Measurements from ENCODE around the gene ZNF24.

Gene ZNF24

GRCh38 chr18:35352778-35353177, 8.6 kb upstream of the ZNF24 start:
- DNase-seq: no peak

- no peak for DNase-seq
These were observed 8.1 kb upstream of the ZNF24 start for GRCh38 chr18:35352283-35352682.

GRCh38 chr18:35348001-35348400, 3.8 kb upstream of the ZNF24 start:
- no peak for DNase-seq

- no peak for DNase-seq
These were observed 1.7 kb upstream of the ZNF24 start for GRCh38 chr18:35345950-35346349.

- DNase-seq: no peak
These were observed 1.3 kb upstream of the ZNF24 start for GRCh38 chr18:35345460-35345921.

- no peak for DNase-seq
These were observed 678 bp upstream of the ZNF24 start for GRCh38 chr18:35344736-35345459.

GRCh38 chr18:35343488-35343935, 708 bp downstream of the ZNF24 start:
- no peak for DNase-seq

- DNase-seq: no peak
These were observed 6.9 kb downstream of the ZNF24 start for GRCh38 chr18:35337286-35337685.

GRCh38 chr18:35335866-35336265, 8.4 kb downstream of the ZNF24 start:
- DNase-seq: no peak

- no peak for DNase-seq
These were observed 9.4 kb downstream of the ZNF24 start for GRCh38 chr18:35334821-35335220.

- DNase-seq: no peak
These were observed 10.0 kb downstream of the ZNF24 start for GRCh38 chr18:35334212-35334611.

GRCh38 chr18:35331367-35332087, 12.7 kb downstream of the ZNF24 start:
- DNase-seq: no peak

- no peak for DNase-seq
These were observed 15.4 kb downstream of the ZNF24 start for GRCh38 chr18:35328868-35329267.

GRCh38 chr18:35326695-35327387, 17.4 kb downstream of the ZNF24 start:
- DNase-seq: no peak

- DNase-seq: no peak
These were observed 19.1 kb downstream of the ZNF24 start for GRCh38 chr18:35324926-35325655.

- DNase-seq: no peak
These were observed 21.4 kb downstream of the ZNF24 start for GRCh38 chr18:35322486-35323458.

- no peak for DNase-seq
These were observed 32.7 kb downstream of the ZNF24 start for GRCh38 chr18:35311496-35311895.

GRCh38 chr18:35306588-35307250, 37.5 kb downstream of the ZNF24 start:
- no peak for DNase-seq

GRCh38 chr18:35303610-35304009, 40.6 kb downstream of the ZNF24 start:
- no peak for DNase-seq

GRCh38 chr18:35296060-35296459, 48.2 kb downstream of the ZNF24 start:
- no peak for DNase-seq

GRCh38 chr18:35291166-35291565, 53.1 kb downstream of the ZNF24 start:
- no peak for DNase-seq

Data from NCI-H1436 treated with DMSO at 0.1 percent for 48 hours (cell line).